MCF 10A (cell line): ENCODE data around the gene ATP6V0A1. TPM values are rescaled to one million over a fixed set of nuclear protein-coding genes. Genes with fewer than 3 reads are reported as not detected.

ENCODE experiments used
- BruUV-seq: library from RNA; stranded (reverse); fragments of 400-500 nt; replicated peaks from 2 replicates; lab custom pipeline; 2021; lab: Mats Ljungman, UMichigan
- CTCF ChIA-PET: fragments of 300-600 bp; sonication (Branson Sonifier 250); formaldehyde crosslinking; extraction: SDS; loops from one replicate; lab custom pipeline; 2021; ENCODE audit warnings: antibody characterized with exemption, inconsistent platforms; lab: Yijun Ruan, JAX
- POLR2A ChIA-PET: fragments of 300-600, 350-650 bp; sonication (Branson Sonifier 250); formaldehyde crosslinking; extraction: SDS; loops from one replicate; lab custom pipeline; 2020; ENCODE audit warnings: antibody characterized with exemption, inconsistent platforms; lab: Yijun Ruan, JAX
- DNase-seq: peaks from one replicate; pipeline ENCODE4 v3.0.0-alpha.2; 2018; ENCODE audit not compliant: unreplicated experiment
- H3K27ac Mint-ChIP-seq: one replicate; pipeline ENCODE4 v1.8.0; 2022; ENCODE audit warnings: mild to moderate bottlenecking, low read depth, mixed read lengths; ENCODE audit not compliant: unreplicated experiment
- H3K27me3 Mint-ChIP-seq: one replicate; pipeline ENCODE4 v1.8.0; 2022; ENCODE audit warnings: mixed read lengths; ENCODE audit not compliant: insufficient read depth, unreplicated experiment
- H3K36me3 Mint-ChIP-seq: one replicate; pipeline ENCODE4 v1.8.0; 2022; ENCODE audit warnings: mild to moderate bottlenecking, moderate library complexity, mixed read lengths; ENCODE audit not compliant: insufficient read depth, unreplicated experiment
- H3K4me1 Mint-ChIP-seq: one replicate; pipeline ENCODE4 v1.8.0; 2022; ENCODE audit warnings: mixed read lengths; ENCODE audit not compliant: insufficient read depth, unreplicated experiment
- H3K4me3 Mint-ChIP-seq: one replicate; pipeline ENCODE4 v1.8.0; 2022; ENCODE audit warnings: mild to moderate bottlenecking, moderate library complexity, mixed read lengths; ENCODE audit not compliant: unreplicated experiment
- H3K9me3 Mint-ChIP-seq: one replicate; pipeline ENCODE4 v1.8.0; 2022; ENCODE audit warnings: mixed read lengths; ENCODE audit not compliant: unreplicated experiment
- intact Hi-C: fragments of 100-400 bp; cut with micrococcal nuclease; formaldehyde crosslinking; loops from 2 replicates; pipeline ENCODE4 v1.14.1; 2022
- total RNA-seq: library from RNA; stranded (reverse); gene quantifications from 2 replicates; pipeline ENCODE4 v1.2.3, GENCODE V29; 2022
- TF ChIP-seq, protein P1 (sequence below): fragments of 200-600 bp; IDR thresholded peaks from one replicate; pipeline ENCODE4 v1.8.0; 2022; ENCODE audit warnings: antibody characterized with exemption, mild to moderate bottlenecking; ENCODE audit not compliant: unreplicated experiment

The ATP6V0A1 gene
- total RNA-seq, 1 experiment from 2014 or later: 56.0 TPM

GRCh38 chr17:42530952-42531454 is 72.3 kb downstream of the ATP6V0A1 start:
- Mint-ChIP-seq H3K4me1 (peaks cover 18% of the 10 kb centered on the region), H3K27me3 (no peaks in the 10 kb centered on the region), H3K4me3 (no peak overlapping the region), H3K9me3 (no peaks in the 10 kb centered on the region), H3K36me3 (no peaks in the 10 kb centered on the region), H3K27ac (no peak overlapping the region)
- intact Hi-C loops: no loop called here
- no TSS peak for BruUV-seq
- CTCF ChIA-PET: interaction anchor here (0.6 to 2.1 kb wide), 7 partner anchors 9 to 210 kb away, joined by 3 to 10 read pairs (median 4); partner anchors contain the start of gene PSMC3IP
- no peak for DNase-seq
- POLR2A ChIA-PET: interaction anchor here (0.6 to 4.4 kb wide), 9 partner anchors 12 to 121 kb away, joined by 3 to 43 read pairs (median 4); partner anchors contain the start of genes RETREG3 and TUBG1
- TF ChIP-seq, protein P1, sequence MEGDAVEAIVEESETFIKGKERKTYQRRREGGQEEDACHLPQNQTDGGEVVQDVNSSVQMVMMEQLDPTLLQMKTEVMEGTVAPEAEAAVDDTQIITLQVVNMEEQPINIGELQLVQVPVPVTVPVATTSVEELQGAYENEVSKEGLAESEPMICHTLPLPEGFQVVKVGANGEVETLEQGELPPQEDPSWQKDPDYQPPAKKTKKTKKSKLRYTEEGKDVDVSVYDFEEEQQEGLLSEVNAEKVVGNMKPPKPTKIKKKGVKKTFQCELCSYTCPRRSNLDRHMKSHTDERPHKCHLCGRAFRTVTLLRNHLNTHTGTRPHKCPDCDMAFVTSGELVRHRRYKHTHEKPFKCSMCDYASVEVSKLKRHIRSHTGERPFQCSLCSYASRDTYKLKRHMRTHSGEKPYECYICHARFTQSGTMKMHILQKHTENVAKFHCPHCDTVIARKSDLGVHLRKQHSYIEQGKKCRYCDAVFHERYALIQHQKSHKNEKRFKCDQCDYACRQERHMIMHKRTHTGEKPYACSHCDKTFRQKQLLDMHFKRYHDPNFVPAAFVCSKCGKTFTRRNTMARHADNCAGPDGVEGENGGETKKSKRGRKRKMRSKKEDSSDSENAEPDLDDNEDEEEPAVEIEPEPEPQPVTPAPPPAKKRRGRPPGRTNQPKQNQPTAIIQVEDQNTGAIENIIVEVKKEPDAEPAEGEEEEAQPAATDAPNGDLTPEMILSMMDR: no peak

DNA sequence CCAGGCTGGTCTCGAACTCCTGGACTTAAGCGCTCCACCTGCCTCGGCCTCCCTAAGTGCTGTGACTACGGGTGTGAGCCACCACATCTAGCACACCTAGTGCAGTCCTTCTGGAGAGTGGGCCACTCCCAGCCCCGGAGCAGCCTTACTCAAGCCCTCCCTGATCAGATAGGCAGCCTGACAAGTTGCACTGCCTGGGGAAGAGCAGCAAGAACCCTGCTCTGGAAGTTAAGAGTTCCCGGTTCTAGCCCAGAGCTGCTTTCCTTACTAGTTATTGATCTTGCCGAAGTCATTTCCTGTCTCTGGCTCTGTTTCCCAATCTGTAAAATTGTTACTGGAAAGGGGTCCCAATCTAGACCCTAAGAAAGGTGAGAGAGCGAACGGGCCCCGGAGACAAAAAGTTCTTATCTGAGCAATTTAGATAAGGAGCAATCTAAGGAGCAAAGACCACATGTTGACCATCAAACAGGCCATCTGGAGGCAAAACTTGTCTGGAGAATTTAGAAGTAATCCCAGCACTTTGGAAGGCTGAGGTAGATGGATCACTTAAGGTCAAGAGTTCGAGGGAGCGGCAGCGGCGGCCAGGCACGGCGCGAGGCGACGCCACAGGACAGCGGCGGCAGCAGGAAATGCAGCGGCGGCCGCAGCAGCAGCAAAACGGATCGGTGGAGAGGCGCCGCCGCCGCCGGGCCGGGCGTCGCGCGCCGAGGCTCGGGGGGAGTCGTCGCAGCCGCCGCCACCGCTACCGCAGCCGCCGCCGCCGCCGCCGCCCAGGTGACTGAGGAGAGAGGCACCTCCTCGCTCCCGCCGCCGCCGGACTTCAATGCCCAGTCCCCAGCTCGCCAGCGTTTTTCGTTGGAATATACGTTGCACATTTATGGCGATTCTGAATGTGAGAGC is 73.0 kb downstream of the ATP6V0A1 start:
- TF ChIP-seq, protein P1: peak; percentile 38
- H3K4me3 Mint-ChIP-seq: peak overlapping the region; percentile 69
- intact Hi-C loops: no loop called here
- BruUV-seq: no TSS peak
- ChIA-PET POLR2A (interaction anchor here (0.6 to 4.4 kb wide), 7 partner anchors 13 to 784 kb away, joined by 3 to 43 read pairs (median 4); partner anchors contain the start of genes RETREG3 and TUBG1), CTCF (interaction anchor here (0.6 to 2.1 kb wide), 6 partner anchors 13 to 586 kb away, joined by 3 to 10 read pairs (median 4); no protein-coding TSS in a partner anchor)
- DNase-seq: peak; percentile 58
- peaks cover 2% of the 10 kb centered on the region for H3K36me3 Mint-ChIP-seq
- no peaks in the 10 kb centered on the region for H3K27me3 Mint-ChIP-seq
- no peaks in the 10 kb centered on the region for H3K9me3 Mint-ChIP-seq
- peaks cover 18% of the 10 kb centered on the region for H3K4me1 Mint-ChIP-seq
- no peak overlapping the region for H3K27ac Mint-ChIP-seq

GRCh38 chr17:42535155-42536047 is 76.7 kb downstream of the ATP6V0A1 start:
- H3K4me3 Mint-ChIP-seq: peak overlapping the region; percentile 81
- H3K27ac Mint-ChIP-seq: peak overlapping the region; percentile 87
- H3K9me3 Mint-ChIP-seq: no peaks in the 10 kb centered on the region
- peaks cover 14% of the 10 kb centered on the region for H3K4me1 Mint-ChIP-seq
- intact Hi-C loops: no loop called here
- peaks cover 21% of the 10 kb centered on the region for H3K36me3 Mint-ChIP-seq
- TF ChIP-seq, protein P1: no peak
- H3K27me3 Mint-ChIP-seq: no peaks in the 10 kb centered on the region
- POLR2A ChIA-PET: interaction anchor here (0.6 to 2.4 kb wide), 26 partner anchors 8 to 569 kb away, joined by 3 to 38 read pairs (median 5); partner anchors contain the start of genes CAVIN1, CNP, COASY and HSD17B1
- no peak for DNase-seq
- CTCF ChIA-PET: interaction anchor here (1.0 kb wide), 1 partner anchor 12 kb away, joined by 3 read pairs; no protein-coding TSS in a partner anchor
- TSS peak; percentile 87 for BruUV-seq
